Vein endothelial cell (primary cell): ENCODE results near the gene ABCC3. TPM values are rescaled to one million over a fixed set of nuclear protein-coding genes. Genes with fewer than 3 reads are reported as not detected.

ENCODE experiments used
- small RNA-seq: library from RNA; depleted of rRNA; stranded (forward); fragments of <200 nt; gene quantifications from one replicate; pipeline ENCODE3, GENCODE V24; 2012
- total RNA-seq: library from RNA; depleted of rRNA; stranded (reverse); fragments of >200 nt; gene quantifications from 2 replicates; pipeline ENCODE4 v1.2.3, GENCODE V29; 2012

The ABCC3 gene
- total RNA-seq = 1.7 and 5.2 TPM in 2 replicates

GRCh38 chr17:50634224-50634914 is at the start of gene ABCC3:
Gene ABCC3 (plus strand): TSS chr17:50634881. CDS start chr17:50634937, 56 bp downstream.

GRCh38 chr17:50707289-50708049 is 72.8 kb downstream of the ABCC3 start, which contains the start of gene ANKRD40:
Gene ANKRD40 (minus strand): TSS chr17:50707914. CDS start chr17:50707654, 260 bp downstream.

GRCh38 chr17:50719144-50719923 is 84.7 kb downstream of the ABCC3 start, which contains the start of gene LUC7L3:
Gene LUC7L3 (plus strand): TSS chr17:50719603. CDS start chr17:50719733, 130 bp downstream.

Small RNAs within 50 kb of the gene (small RNA-seq; reads per million reads assigned to genes)
- not detected for gene RF00019

Other genes with a start within 250 kb of the ABCC3 start
- gene LRRC59, start 237.4 kb upstream of the ABCC3 start, total RNA-seq = 172 and 226 TPM in 2 replicates
- 9.9 and 17.3 TPM in 2 replicates for gene ACSF2, start 208.7 kb upstream of the ABCC3 start, total RNA-seq
- gene CHAD, start 166.0 kb upstream of the ABCC3 start, total RNA-seq = not detected in 2 replicates
- 24.9 and 28.4 TPM in 2 replicates for gene RSAD1, start 156.0 kb upstream of the ABCC3 start, total RNA-seq
- 0.29 TPM in 1 of 2 replicates, not detected in the other for gene MYCBPAP, start 126.4 kb upstream of the ABCC3 start, total RNA-seq
- under 0.01 TPM in 1 of 2 replicates, not detected in the other for gene EPN3, start 102.1 kb upstream of the ABCC3 start, total RNA-seq
- 52.6 and 56.7 TPM in 2 replicates for gene SPATA20, start 87.7 kb upstream of the ABCC3 start, total RNA-seq
- not detected in 2 replicates for gene CACNA1G, start 74.2 kb upstream of the ABCC3 start, total RNA-seq
- 40.8 and 58.5 TPM in 2 replicates for gene ANKRD40, start 73.0 kb downstream of the ABCC3 start, total RNA-seq
- gene LUC7L3, start 84.7 kb downstream of the ABCC3 start, total RNA-seq = 19.6 and 30.3 TPM in 2 replicates
- gene ANKRD40CL, start 132.6 kb downstream of the ABCC3 start, total RNA-seq = not detected in 2 replicates
- gene WFIKKN2, start 200.7 kb downstream of the ABCC3 start, total RNA-seq = not detected in 2 replicates
- 5.6 and 6.2 TPM in 2 replicates for gene TOB1, start 231.5 kb downstream of the ABCC3 start, total RNA-seq